ENCODE measurements around the gene GREB1L.

GREB1L gene

GRCh38 chr18:21386523-21387240 is 144.7 kb downstream of the GREB1L start:
- no peaks in the 10 kb centered on the region for H4K20me1 ChIP-seq
- H3K4me2 ChIP-seq: no peak overlapping the region
- no peak for TF ChIP-seq Cebpa-rat (IDR thresholded peaks at IDR 0.05)
- H3K9me3 ChIP-seq: no peaks in the 10 kb centered on the region
- H3K27ac ChIP-seq: no peak overlapping the region
- H3K9ac ChIP-seq: no peak overlapping the region
- H3K36me3 ChIP-seq: no peaks in the 10 kb centered on the region
- no peaks in the 10 kb centered on the region for H3K4me1 ChIP-seq
- H3K27me3 ChIP-seq: no peaks in the 10 kb centered on the region
- no peak overlapping the region for H3K4me3 ChIP-seq

DNA sequence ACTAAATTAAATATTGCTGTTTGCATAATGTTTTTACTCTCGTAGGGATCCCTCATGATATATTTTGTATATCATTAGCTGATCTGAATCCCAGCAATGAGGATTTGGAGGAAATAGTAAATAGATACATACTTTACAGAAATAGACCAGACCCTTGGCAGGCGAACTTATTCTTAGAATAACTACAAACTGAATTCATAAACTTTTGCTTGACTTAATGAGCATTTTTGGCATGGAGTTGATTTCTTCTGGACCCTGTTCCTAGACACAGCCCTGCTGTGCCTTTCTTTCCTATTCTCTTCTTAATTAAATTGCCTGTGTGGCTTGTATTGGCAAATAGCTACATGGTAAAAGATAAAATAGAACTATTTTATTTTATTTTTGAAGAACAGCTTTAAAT is 145.9 kb downstream of the GREB1L start:
- no peak for TF ChIP-seq Cebpa-rat (IDR thresholded peaks at IDR 0.05)
- H3K4me2 ChIP-seq: no peak overlapping the region
- no peak overlapping the region for H3K4me3 ChIP-seq
- H3K4me1 ChIP-seq: no peaks in the 10 kb centered on the region
- H3K9ac ChIP-seq: no peak overlapping the region
- no peaks in the 10 kb centered on the region for H3K36me3 ChIP-seq
- no peak overlapping the region for H3K27ac ChIP-seq
- H3K9me3 ChIP-seq: no peaks in the 10 kb centered on the region
- H4K20me1 ChIP-seq: no peaks in the 10 kb centered on the region
- no peaks in the 10 kb centered on the region for H3K27me3 ChIP-seq

DNA sequence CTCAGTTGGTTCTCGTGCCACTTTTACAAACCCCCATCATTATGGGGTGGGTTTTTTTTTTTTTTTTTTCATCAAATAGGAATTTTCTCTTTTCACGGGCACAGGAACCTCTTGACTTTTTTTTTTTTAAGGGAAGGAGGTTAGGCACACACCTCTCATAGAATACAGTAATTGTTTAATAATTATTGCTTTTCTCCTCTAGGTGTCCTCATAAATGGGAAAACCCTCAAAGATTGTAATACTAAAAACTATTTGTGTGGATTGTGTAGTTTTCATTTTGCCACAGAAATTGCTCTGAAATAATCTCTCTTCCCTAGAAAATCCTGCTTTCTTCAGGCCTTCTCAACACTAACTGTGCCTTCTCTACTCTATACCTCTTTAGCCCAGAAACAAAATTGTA is 147.3 kb downstream of the GREB1L start:
- no peaks in the 10 kb centered on the region for H3K27me3 ChIP-seq
- H3K27ac ChIP-seq: no peak overlapping the region
- no peak overlapping the region for H3K4me3 ChIP-seq
- H4K20me1 ChIP-seq: no peaks in the 10 kb centered on the region
- TF ChIP-seq Cebpa-rat (IDR thresholded peaks at IDR 0.05): no peak
- H3K9me3 ChIP-seq: no peaks in the 10 kb centered on the region
- H3K4me1 ChIP-seq: no peaks in the 10 kb centered on the region
- H3K9ac ChIP-seq: no peak overlapping the region
- H3K4me2 ChIP-seq: no peak overlapping the region
- H3K36me3 ChIP-seq: no peaks in the 10 kb centered on the region

DNA sequence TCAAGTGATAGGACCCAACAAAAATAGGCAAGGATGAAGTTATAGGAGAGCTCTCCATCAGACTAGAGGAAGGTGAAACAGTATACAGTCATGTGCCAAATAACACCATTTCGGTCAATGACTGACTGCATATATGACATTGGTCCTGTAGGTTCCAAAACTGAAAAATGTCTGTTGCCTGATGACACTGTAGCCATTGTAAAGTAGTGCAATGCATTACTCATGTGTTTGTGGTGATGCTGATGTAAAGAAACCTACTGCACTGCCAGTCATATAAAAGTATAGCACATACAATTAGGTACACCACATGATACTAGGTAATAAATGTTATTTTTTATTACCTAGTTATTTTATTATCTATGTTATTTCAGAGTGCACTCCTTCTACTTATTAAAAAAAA is 147.9 kb downstream of the GREB1L start:
- Histone ChIP-seq H3K36me3 (no peaks in the 10 kb centered on the region), H3K4me3 (no peak overlapping the region), H3K9ac (no peak overlapping the region), H3K4me1 (no peaks in the 10 kb centered on the region), H4K20me1 (no peaks in the 10 kb centered on the region), H3K27me3 (no peaks in the 10 kb centered on the region), H3K9me3 (no peaks in the 10 kb centered on the region), H3K27ac (no peak overlapping the region), H3K4me2 (no peak overlapping the region)
- TF ChIP-seq Cebpa-rat (IDR thresholded peaks at IDR 0.05): no peak

- H3K27ac ChIP-seq: no peak overlapping the region
- H3K4me3 ChIP-seq: no peak overlapping the region
- no peak for TF ChIP-seq Cebpa-rat (IDR thresholded peaks at IDR 0.05)
- no peak overlapping the region for H3K9ac ChIP-seq
- no peaks in the 10 kb centered on the region for H3K27me3 ChIP-seq
- no peaks in the 10 kb centered on the region for H3K9me3 ChIP-seq
- H4K20me1 ChIP-seq: no peaks in the 10 kb centered on the region
- H3K4me1 ChIP-seq: no peaks in the 10 kb centered on the region
- H3K36me3 ChIP-seq: no peaks in the 10 kb centered on the region
- H3K4me2 ChIP-seq: no peak overlapping the region
Observed at GRCh38 chr18:21391074-21391673, 149.1 kb downstream of the GREB1L start.

DNA sequence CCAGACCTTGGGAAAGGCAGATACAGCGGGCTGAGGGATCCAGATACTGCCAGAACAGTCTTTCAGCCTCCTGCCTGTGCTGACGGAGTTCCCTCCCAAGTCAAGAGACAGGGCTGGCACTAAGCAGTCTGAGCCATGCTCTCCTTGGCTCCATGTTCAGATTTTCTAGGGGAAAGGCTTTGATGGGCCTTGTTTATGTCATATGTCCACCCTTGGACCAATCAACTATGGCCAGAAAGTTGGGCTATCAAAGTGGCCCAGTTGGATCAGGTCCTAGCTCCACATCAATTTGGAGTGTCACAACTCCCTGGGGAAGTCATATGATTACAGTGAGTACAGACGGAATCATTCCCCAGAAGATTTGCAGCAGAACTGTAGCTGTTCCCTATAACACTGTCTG is 152.0 kb downstream of the GREB1L start:
- Histone ChIP-seq H3K4me2 (no peak overlapping the region), H3K4me3 (no peak overlapping the region), H3K36me3 (no peaks in the 10 kb centered on the region), H3K27ac (no peak overlapping the region), H4K20me1 (no peaks in the 10 kb centered on the region), H3K4me1 (no peaks in the 10 kb centered on the region), H3K27me3 (no peaks in the 10 kb centered on the region), H3K9me3 (no peaks in the 10 kb centered on the region), H3K9ac (no peak overlapping the region)
- TF ChIP-seq Cebpa-rat (IDR thresholded peaks at IDR 0.05): no peak

GRCh38 chr18:21398121-21398520 is 156.1 kb downstream of the GREB1L start:
- Histone ChIP-seq H3K27me3 (no peaks in the 10 kb centered on the region), H3K36me3 (no peaks in the 10 kb centered on the region), H3K27ac (no peak overlapping the region), H3K9me3 (no peaks in the 10 kb centered on the region), H3K9ac (no peak overlapping the region), H4K20me1 (no peaks in the 10 kb centered on the region), H3K4me3 (no peak overlapping the region), H3K4me1 (no peaks in the 10 kb centered on the region), H3K4me2 (no peak overlapping the region)
- TF ChIP-seq Cebpa-rat (IDR thresholded peaks at IDR 0.05): no peak

- no peak overlapping the region for H3K4me3 ChIP-seq
- no peak overlapping the region for H3K9ac ChIP-seq
- no peak overlapping the region for H3K4me2 ChIP-seq
- no peak for TF ChIP-seq Cebpa-rat (IDR thresholded peaks at IDR 0.05)
- no peaks in the 10 kb centered on the region for H3K9me3 ChIP-seq
- H4K20me1 ChIP-seq: no peaks in the 10 kb centered on the region
- H3K36me3 ChIP-seq: no peaks in the 10 kb centered on the region
- no peaks in the 10 kb centered on the region for H3K27me3 ChIP-seq
- no peaks in the 10 kb centered on the region for H3K4me1 ChIP-seq
- no peak overlapping the region for H3K27ac ChIP-seq
Observed at GRCh38 chr18:21402272-21402671, 160.2 kb downstream of the GREB1L start.

DNA sequence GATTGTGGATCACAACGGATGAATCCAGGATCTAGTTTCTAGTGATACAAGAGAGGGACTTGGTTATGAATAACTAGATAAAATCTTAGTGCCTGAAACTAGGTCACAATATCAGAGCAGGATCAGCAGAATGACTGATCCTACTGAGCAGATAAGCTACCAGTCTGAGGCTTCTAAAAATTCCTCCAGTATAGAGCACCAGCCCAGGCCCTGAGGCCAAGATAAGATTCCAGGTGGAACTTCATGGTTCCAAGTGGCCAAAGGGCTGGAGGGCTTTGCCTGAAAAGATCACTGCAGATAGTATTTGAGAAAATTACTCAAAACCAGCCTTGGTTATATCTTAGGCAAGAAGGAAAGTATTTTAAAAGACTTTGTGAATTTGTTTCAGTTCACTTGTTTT is 162.4 kb downstream of the GREB1L start:
- no peak overlapping the region for H3K9ac ChIP-seq
- TF ChIP-seq Cebpa-rat (IDR thresholded peaks at IDR 0.05): no peak
- no peak overlapping the region for H3K4me2 ChIP-seq
- H3K27ac ChIP-seq: no peak overlapping the region
- H3K36me3 ChIP-seq: no peaks in the 10 kb centered on the region
- H3K9me3 ChIP-seq: no peaks in the 10 kb centered on the region
- no peaks in the 10 kb centered on the region for H4K20me1 ChIP-seq
- H3K4me1 ChIP-seq: no peaks in the 10 kb centered on the region
- H3K4me3 ChIP-seq: no peak overlapping the region
- H3K27me3 ChIP-seq: no peaks in the 10 kb centered on the region

- H4K20me1 ChIP-seq: no peaks in the 10 kb centered on the region
- H3K9me3 ChIP-seq: no peaks in the 10 kb centered on the region
- no peak overlapping the region for H3K4me3 ChIP-seq
- H3K9ac ChIP-seq: no peak overlapping the region
- H3K36me3 ChIP-seq: no peaks in the 10 kb centered on the region
- TF ChIP-seq Cebpa-rat (IDR thresholded peaks at IDR 0.05): no peak
- no peaks in the 10 kb centered on the region for H3K27me3 ChIP-seq
- no peak overlapping the region for H3K4me2 ChIP-seq
- H3K4me1 ChIP-seq: no peaks in the 10 kb centered on the region
- H3K27ac ChIP-seq: no peak overlapping the region
Observed at GRCh38 chr18:21406116-21406515, 164.1 kb downstream of the GREB1L start.
